22Rv1 (cell line): ENCODE data around the gene PPRC1.
"Not testable (repeated sequence)": the region's sequence is repeated elsewhere in the genome, so short reads cannot be mapped to it uniquely, and the experiment has no call there.

Experiments used
- H3K27ac ChIP-seq: fragments of 450-650 bp; 2 replicates; pipeline ENCODE4 v1.5.1; 2017
- CTCF ChIP-seq: fragments of 450-650 bp; IDR thresholded peaks from 2 replicates; pipeline ENCODE4 v1.5.1; 2017; ENCODE audit warnings: mild to moderate bottlenecking
- ZFX ChIP-seq: fragments of 450-650 bp; IDR thresholded peaks from 2 replicates; pipeline ENCODE4 v1.6.1; 2017; ENCODE audit warnings: antibody characterized with exemption, borderline replicate concordance

The PPRC1 gene

DNA sequence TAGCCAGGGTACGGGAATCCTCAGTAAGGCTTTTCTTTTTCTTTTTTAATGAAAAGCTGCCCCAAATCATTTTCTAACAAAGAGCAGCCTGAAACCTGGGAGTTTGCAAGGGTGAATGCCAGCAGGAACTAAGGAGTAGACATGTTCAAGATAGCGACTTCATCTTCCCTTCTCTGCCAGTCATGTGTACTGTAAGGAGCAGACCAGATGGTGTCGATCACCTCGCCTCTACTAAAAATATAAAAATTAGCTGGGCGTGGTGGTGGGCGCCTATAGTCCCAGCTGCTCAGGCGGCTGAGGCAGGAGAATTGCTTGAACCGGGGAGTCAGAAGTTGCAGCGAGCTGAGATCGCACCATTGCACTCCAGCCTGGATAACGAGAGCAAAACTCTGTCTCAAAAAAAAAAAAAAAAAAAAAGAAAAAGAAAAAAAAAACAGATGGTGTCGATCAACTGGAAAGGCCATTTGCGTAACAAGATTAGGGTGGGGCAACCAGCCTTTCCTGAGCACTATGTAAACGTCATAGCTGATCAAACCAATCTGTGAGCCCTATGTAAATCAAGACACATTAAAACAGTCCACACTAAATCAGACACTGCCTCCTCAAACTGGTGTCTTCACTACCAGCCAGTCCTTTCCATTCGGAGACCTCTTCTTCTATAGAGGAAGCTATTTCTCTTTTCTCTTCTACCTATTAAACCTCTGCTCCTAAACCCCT is 53.1 kb downstream of the PPRC1 start:
- H3K27ac ChIP-seq, result no peak overlapping the region
- no peak for TF ChIP-seq ZFX
- no peak for TF ChIP-seq CTCF

DNA sequence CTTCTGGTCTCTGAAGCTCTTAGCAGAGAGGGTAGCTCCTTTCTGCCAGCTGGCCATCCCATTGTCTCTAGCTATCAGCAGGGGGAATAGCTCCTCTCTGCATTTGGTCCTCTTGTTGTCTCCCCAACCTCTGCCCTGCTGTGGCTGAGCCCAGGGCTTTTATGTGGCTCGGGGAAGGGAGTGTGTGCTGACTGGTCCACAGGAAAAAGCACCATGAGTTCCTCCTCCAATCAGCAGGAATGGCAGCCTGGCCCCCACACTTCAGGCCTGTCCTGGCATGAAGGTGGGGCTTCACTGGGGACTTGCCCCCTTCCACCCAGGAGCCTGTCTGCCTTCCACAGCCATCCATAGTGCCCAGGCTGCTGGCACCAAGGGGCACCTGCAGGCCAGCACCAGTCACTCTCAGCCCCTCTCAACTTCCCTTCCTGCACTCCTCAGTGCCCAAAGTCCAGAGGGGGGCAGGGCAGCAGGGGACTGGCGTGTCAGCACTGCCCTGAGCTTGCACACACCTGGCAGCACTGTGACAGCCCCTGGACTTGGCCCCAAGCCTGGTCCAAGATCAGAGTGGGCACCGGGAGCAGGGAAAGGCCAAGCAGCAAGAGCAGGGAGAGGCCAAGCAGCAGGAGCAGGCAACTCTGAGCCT is 55.6 kb downstream of the PPRC1 start:
- H3K27ac ChIP-seq, result no peak overlapping the region

GRCh38 chr10:102188941-102189898 is 56.4 kb downstream of the PPRC1 start:
- H3K27ac ChIP-seq, result not testable (repeated sequence)

More for the DNA sequence above, 55.6 kb downstream of the PPRC1 start:
- TF ChIP-seq ZFX (no peak), CTCF (no peak)

DNA sequence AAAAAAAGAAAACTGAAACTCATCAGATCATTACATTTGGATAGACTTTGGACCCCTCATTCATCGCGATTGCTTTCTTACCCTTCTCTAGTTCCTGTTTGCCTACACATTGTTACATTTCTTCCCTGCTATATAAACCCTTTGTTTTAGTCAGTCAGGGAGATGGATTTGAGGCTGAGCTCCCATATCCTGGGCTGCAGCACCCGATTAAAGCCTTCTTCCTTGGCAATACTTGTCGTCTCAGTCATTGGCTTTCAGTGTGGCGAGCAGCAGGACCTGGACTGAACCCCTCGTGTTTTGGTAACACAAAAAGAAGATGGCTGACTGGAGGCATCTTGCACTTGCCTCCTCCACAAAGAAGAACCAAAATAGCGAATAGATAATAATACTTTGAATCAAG is 59.1 kb downstream of the PPRC1 start:
- no peak overlapping the region for H3K27ac ChIP-seq
- TF ChIP-seq ZFX (no peak), CTCF (no peak)

DNA sequence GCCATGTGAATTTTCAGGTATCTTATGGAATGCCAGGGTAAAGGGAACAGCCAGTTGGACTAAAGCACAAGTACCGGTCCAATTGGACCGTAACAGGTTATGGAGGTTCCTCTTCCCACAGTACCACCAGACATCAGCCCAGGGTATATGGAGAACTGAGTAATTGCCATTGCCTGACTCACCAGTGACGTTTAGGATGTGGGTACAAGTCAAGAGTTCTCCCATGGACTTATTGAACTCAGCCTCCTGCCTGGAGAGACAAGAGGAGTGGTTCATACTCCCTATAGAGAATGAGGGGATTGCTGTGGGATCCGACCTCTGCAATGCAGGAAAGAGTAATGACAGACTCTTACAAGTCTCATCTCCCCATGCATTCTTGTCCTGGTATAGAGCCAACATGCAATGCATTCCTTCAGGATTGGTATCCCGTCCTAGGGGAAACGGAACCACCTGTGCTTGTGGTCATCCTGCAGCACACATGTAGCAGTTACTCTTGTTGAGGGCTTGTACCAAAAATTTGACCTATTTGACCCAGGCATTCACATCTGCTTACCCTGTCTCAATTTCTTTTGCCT is 62.5 kb downstream of the PPRC1 start:
- TF ChIP-seq ZFX (no peak), CTCF (no peak)
- no peak overlapping the region for H3K27ac ChIP-seq

DNA sequence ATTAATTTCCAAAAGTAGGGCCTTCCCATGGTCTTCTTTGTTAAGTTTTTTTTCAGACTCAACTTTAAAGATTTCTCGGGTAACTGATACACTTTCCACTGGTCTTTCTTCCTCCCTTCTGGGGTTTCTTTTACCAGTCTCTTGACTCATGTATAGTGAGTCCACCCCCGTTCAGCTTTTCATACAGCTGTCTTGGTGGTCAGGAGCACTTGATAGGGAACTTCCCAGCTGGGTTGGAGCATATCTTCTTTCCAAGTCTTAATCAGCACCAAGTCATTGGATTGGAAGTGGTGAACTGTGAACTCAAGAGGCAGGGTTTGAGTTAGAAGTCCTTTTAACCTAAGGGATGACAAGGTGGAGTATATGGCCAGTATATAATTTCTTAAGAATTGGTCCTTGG is 64.1 kb downstream of the PPRC1 start:
- TF ChIP-seq CTCF (no peak), ZFX (no peak)

GRCh38 chr10:102198027-102198426 is 65.2 kb downstream of the PPRC1 start:
- TF ChIP-seq CTCF (no peak), ZFX (no peak)
- no peak overlapping the region for H3K27ac ChIP-seq

More for the DNA sequence above, 64.1 kb downstream of the PPRC1 start:
- H3K27ac ChIP-seq, result no peak overlapping the region
